DMS53 treated with DMSO at 0.1 percent for 48 hours (cell line): ENCODE results near the gene COLQ.
"Not testable (repeated sequence)": the region's sequence is repeated elsewhere in the genome, so short reads cannot be mapped to it uniquely, and the experiment has no call there.

Experiments used
- DNase-seq: peaks from one replicate; lab custom pipeline; 2025; ENCODE audit not compliant: unreplicated experiment; lab: John Stamatoyannopoulos, UW

COLQ gene

DNA sequence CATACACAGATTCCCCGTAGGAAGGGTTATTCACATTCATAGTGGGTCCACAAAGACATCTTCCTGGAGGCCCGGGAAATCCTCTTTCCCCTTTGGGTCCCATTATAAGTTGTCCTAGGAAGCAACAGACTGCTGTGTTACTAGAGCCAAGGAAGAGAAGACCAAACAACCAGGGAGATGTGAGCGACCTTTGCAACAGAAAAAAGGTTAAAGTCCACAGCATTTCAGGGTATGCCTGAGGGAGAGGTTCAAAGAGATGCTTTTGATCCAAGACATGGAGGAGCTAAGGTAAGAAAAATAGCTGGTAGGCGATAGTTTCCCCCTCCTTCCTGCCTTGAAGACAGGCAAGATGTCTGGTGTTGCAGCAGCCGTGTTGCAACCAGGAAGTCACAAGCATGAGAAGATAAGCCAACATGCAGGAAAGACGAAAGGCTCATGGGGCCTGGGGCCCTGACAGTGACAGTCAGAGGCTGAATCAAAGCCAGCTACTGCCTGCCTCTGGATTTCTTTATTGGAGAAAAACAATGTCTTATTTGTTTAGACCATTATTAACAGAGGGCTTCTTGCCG lies 63.2 kb downstream of the COLQ start:
- DNase-seq = no peak

- not testable (repeated sequence) for DNase-seq
Measured at GRCh38 chr3:15456915-15457314, 64.6 kb downstream of the COLQ start.

GRCh38 chr3:15456321-15456720 lies 65.2 kb downstream of the COLQ start:
- no peak for DNase-seq

- DNase-seq = no peak
Measured at GRCh38 chr3:15455756-15456155, 65.8 kb downstream of the COLQ start.

DNA sequence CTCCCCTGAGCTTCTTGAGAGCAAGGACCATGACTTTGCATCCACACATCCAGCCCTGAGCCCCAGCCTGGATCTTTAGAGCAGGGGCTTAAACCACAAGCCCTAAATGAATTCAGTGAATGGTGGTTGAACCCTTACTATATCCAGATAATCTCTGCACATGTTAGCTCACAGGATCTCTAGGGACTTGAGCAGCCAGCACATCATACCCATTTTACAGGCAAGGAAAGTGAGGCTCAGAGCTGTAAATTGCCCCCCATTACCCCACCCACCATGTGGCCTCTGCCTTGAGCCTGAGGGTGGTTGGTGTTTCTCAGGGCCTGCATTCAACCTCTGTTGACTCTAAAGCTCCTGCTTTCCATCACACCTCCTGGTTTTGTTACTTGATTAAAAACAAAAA lies 66.5 kb downstream of the COLQ start:
- DNase-seq = no peak

DNA sequence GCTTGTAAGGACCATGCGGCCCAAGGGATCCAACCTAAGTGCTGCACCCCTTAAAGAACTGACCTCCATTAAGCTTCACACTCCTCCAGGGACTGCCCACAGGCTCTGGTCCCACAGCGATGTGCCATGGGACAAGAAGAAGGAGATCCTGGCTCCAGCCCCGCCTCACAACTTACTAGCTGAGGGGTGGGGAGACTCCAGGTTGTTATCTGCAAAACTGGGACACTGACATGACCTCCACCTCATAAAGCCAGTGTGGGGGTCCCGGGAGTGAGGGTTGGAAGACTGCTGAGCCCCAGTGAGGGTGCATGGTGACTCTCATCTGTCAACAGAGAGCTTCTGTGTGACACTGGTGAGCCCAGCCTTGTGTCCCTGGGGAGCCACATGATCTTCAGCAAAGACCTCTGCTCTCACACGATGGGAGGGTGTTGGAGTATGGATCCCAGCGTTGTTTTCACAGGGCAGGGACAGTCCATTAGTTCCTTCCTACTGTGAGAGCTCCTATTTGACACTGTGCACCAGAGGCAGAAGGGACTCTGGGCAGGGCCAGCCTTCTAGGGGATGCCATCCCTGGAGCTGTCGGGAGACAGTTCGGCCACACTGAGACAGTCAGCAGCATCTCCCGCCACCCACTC lies 67.4 kb downstream of the COLQ start:
- no peak for DNase-seq

GRCh38 chr3:15453501-15453900 lies 68.0 kb downstream of the COLQ start:
- DNase-seq = no peak

- DNase-seq = no peak
Measured at GRCh38 chr3:15452961-15453360, 68.5 kb downstream of the COLQ start.

DNA sequence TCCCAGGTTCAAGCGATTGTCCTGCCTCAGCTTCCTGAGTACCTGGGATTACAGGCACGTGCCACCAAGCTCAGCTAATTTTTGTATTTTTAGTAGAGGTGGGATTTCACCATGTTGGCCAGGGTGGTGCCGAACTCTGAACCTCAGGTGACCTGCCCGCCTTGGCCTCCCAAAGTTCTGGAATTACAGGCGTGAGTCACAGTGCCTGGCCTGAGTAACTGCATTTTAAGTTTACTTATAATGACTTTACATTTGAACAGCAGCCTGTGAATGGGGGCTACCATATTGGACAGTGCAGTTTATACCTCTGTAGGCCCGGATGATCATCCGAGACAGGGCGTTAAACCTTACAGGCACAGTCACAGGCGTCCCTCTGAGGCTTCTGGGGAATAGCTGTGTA lies 69.3 kb downstream of the COLQ start:
- DNase-seq = no peak

DNA sequence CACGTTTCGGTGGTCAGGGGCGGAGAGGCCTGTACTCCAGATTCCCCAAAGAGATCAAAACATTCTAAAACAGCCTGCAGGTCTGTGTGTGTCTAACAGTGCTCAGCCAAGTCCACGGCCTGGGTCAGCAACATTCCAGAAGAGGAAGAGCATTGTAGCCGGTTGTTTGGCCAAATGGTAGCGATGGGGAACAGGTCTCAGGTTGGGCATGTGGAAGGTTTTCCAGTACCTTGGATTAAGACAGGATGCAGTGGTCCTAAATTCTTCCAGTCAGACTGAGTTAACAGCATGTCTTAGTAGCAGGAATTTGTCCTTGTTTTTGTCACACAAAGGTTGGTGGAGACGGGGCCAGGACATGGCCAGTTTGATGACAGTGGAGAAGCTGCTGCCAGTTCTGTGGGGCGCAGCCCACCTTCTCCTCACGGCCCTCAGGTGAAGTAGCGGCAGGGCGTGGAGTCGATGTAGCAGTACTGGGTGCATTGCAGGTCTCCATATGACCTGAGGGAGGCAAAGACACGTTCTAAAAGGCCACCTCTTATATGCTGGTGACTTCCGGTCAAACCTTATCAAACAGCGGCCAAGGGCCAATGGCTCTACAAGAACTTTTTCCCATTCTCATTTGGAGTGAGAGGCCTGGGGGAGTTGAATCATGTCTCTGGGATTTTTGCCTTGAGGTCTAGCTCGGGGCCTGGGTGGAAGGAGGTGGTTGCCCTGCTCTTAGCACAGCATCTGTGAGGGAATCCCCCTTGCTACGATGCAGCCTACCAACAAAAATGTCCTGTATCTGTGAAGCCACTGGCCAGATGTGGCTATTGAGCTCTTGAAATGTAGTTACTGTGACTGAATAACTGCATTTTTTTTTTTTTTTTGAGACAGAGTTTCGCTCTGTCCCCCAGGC lies 70.0 kb downstream of the COLQ start:
- DNase-seq = no peak

GRCh38 chr3:15450438-15451215 lies 70.9 kb downstream of the COLQ start:
- no peak for DNase-seq

GRCh38 chr3:15449489-15450224 lies 71.8 kb downstream of the COLQ start:
- DNase-seq = no peak

- no peak for DNase-seq
Measured at GRCh38 chr3:15443826-15444524, 77.5 kb downstream of the COLQ start.

GRCh38 chr3:15440891-15441290 lies 80.6 kb downstream of the COLQ start:
- DNase-seq = no peak

GRCh38 chr3:15439476-15439875 lies 82.0 kb downstream of the COLQ start:
- DNase-seq = no peak

DNA sequence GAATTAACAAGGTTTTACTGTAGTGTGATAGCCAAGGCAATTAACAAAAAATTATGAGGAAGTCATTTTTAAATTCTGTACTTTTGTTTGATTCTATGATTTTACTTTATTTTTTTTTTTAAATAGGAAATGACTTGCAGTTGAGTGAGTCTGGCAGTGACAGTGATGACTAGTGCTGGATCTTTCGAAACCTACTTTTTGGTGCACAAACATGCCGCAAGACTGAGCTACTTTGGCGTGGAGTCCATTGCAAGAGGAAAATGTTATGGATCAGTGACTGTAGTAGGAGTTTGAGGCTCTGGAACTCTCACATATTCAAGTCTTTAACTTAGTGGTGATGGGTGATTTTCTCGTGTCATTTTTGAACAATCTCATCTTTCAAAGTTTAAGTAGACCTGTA lies 82.5 kb downstream of the COLQ start:
- DNase-seq = no peak

- DNase-seq = no peak
Measured at GRCh38 chr3:15436246-15436645, 85.3 kb downstream of the COLQ start.

DNA sequence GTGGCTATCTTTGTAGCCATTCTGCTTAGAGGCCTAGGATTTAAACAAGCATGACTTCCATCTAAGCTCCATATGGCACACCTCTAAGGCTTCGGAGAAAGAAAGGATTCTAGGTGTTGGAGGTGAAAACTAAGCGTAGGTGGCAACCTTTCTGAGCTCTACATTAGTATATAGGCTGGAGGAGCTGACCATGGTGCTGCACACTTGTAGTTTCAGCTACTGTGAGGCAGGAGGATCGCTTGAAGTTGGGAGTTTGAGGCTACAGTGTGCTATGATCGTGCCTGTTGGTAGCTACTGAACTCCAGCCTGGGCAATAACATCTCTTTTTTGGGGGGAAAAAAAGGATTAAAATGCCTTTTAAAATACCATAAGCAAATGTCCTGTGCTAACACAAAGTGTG lies 86.8 kb downstream of the COLQ start:
- DNase-seq = no peak

DNA sequence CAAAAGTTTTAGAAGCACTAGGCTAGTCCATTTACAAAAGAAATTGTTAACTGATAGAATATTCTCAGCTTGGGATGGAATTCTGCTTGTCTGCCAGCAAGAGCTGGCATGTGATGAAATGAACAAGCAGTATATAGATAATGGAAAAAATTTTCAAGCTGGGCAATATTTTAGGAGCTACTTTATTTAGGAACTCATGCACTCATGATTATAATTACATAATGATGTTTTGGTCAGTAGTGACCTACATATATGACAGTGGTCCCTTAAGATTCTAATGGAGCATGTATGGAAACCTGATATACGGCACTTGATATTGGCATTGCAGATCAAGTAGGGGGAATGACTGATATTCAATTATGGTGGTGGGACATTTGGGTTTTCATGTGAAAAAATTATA lies 88.0 kb downstream of the COLQ start:
- DNase-seq = no peak

- no peak for DNase-seq
Measured at GRCh38 chr3:15431256-15431837, 90.2 kb downstream of the COLQ start.
